HL-60 (cell line): ENCODE measurements around the gene ITGA4.

Source experiments
- DNase-seq, 2 experiments: peaks; one replicate each; pipeline ENCODE4 v3.0.0-alpha.2; 2010 to 2020; ENCODE audit warnings: low read depth in 1 of 2, low spot score in 1 of 2
- H3K27ac ChIP-seq: fragments of 250-450 bp; sonication (Bioruptor Pico); replicated peaks from 2 replicates; pipeline ENCODE4 v1.5.1; 2020; ENCODE audit warnings: mild to moderate bottlenecking, moderate library complexity
- H3K27me3 ChIP-seq: fragments of 250-450 bp; sonication (Bioruptor Pico); 2 replicates; pipeline ENCODE4 v1.5.1; 2021; ENCODE audit warnings: mild to moderate bottlenecking, moderate library complexity; ENCODE audit not compliant: insufficient read depth, poor library complexity, severe bottlenecking
- H3K4me3 ChIP-seq: replicated peaks from 2 replicates; pipeline ENCODE4 v1.5.1; 2011; ENCODE audit warnings: mild to moderate bottlenecking, control low read depth, low read length; ENCODE audit not compliant: insufficient read depth
- GABPA ChIP-seq: IDR thresholded peaks from 2 replicates; pipeline ENCODE4 v1.6.1; 2012; ENCODE audit warnings: low read depth
- POLR2AphosphoS5 ChIP-seq: IDR thresholded peaks from 2 replicates; pipeline ENCODE4 v1.6.1; 2012; ENCODE audit warnings: low read depth
- SPI1 ChIP-seq: IDR thresholded peaks from 2 replicates; pipeline ENCODE4 v1.6.1; 2012; ENCODE audit warnings: low read depth, mild to moderate bottlenecking, borderline replicate concordance
- TF ChIP-seq, protein P1 (sequence below): IDR thresholded peaks from one replicate; pipeline ENCODE4 v1.5.1; 2011; ENCODE audit warnings: low read length, control low read depth, inconsistent platforms; ENCODE audit not compliant: insufficient read depth
- TF ChIP-seq, protein P2 (sequence below): IDR thresholded peaks from 2 replicates; pipeline ENCODE4 v1.6.1; 2012; ENCODE audit warnings: low read depth; ENCODE audit not compliant: insufficient replicate concordance

ITGA4 gene

DNA sequence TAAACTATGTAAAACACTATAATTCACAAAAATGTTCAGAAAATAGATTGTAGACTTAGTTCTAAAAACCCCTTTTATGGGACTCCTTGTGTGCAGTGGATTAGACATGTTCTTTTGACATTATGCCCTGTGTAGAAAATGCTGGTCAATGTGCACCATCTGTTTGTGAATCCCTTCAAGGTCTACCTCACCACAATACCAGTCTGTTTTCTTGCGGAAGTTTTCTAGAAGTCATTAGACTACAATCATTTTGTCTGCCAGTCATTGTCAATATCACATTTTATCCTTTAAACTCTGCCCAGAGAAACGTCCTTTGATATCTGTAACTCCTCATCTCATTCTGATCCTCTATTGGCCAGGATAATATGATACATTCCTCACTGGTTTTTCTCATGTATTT is 7.8 kb downstream of the ITGA4 start:
- H3K27ac ChIP-seq, result 0 out of 2 replicates have a peak overlapping the region, but pooled peaks have one; percentile 12
- TF ChIP-seq, protein P1, sequence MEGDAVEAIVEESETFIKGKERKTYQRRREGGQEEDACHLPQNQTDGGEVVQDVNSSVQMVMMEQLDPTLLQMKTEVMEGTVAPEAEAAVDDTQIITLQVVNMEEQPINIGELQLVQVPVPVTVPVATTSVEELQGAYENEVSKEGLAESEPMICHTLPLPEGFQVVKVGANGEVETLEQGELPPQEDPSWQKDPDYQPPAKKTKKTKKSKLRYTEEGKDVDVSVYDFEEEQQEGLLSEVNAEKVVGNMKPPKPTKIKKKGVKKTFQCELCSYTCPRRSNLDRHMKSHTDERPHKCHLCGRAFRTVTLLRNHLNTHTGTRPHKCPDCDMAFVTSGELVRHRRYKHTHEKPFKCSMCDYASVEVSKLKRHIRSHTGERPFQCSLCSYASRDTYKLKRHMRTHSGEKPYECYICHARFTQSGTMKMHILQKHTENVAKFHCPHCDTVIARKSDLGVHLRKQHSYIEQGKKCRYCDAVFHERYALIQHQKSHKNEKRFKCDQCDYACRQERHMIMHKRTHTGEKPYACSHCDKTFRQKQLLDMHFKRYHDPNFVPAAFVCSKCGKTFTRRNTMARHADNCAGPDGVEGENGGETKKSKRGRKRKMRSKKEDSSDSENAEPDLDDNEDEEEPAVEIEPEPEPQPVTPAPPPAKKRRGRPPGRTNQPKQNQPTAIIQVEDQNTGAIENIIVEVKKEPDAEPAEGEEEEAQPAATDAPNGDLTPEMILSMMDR, result no peak
- TF ChIP-seq POLR2AphosphoS5, result peak; percentile 48; the same call in 1 of the 2 replicates
- TF ChIP-seq, protein P2, sequence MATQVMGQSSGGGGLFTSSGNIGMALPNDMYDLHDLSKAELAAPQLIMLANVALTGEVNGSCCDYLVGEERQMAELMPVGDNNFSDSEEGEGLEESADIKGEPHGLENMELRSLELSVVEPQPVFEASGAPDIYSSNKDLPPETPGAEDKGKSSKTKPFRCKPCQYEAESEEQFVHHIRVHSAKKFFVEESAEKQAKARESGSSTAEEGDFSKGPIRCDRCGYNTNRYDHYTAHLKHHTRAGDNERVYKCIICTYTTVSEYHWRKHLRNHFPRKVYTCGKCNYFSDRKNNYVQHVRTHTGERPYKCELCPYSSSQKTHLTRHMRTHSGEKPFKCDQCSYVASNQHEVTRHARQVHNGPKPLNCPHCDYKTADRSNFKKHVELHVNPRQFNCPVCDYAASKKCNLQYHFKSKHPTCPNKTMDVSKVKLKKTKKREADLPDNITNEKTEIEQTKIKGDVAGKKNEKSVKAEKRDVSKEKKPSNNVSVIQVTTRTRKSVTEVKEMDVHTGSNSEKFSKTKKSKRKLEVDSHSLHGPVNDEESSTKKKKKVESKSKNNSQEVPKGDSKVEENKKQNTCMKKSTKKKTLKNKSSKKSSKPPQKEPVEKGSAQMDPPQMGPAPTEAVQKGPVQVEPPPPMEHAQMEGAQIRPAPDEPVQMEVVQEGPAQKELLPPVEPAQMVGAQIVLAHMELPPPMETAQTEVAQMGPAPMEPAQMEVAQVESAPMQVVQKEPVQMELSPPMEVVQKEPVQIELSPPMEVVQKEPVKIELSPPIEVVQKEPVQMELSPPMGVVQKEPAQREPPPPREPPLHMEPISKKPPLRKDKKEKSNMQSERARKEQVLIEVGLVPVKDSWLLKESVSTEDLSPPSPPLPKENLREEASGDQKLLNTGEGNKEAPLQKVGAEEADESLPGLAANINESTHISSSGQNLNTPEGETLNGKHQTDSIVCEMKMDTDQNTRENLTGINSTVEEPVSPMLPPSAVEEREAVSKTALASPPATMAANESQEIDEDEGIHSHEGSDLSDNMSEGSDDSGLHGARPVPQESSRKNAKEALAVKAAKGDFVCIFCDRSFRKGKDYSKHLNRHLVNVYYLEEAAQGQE, result no peak
- H3K27me3 ChIP-seq, result no peaks in the 10 kb centered on the region
- no peak overlapping the region for H3K4me3 ChIP-seq
- no peak for DNase-seq

DNA sequence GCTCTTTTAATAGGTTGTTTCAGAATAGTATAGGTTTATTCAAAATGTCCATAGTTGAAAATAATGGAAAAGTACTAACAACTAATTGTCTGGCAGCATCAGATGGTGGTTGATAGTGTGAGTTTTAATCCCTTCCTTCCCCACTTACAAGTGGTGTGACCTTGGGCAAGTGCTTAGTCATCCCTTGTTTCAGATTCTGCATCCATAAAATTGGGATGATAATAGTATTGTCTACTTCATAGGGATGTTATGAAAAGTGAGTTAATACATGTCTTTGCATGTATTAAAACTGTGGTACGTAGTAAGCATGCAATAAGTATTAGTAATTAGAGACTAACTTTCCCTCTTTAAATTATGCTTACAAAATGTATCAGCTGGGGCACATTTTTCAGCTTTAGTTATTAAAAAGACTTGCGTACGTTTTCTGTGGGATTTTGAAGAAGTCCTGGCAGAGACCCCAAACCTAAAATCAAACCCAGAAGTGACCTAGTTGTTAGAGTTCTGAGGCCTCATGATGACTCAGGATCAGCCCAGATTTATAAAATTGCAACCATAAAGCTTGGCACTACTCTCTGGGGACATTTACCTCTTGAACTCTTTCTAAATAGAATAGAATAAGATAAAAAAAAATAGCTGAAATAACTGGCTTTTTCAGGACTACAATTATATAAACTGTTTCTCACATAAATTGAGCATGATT is 8.6 kb downstream of the ITGA4 start:
- DNase-seq, result no peak
- Histone ChIP-seq H3K4me3 (no peak overlapping the region), H3K27ac (no peak overlapping the region), H3K27me3 (no peaks in the 10 kb centered on the region)
- TF ChIP-seq, protein P1, result no peak
- no peak for TF ChIP-seq GABPA
- TF ChIP-seq, protein P2, result no peak
- TF ChIP-seq POLR2AphosphoS5, result no peak; the same call in 1 of the 2 replicates
- no peak for TF ChIP-seq SPI1

DNA sequence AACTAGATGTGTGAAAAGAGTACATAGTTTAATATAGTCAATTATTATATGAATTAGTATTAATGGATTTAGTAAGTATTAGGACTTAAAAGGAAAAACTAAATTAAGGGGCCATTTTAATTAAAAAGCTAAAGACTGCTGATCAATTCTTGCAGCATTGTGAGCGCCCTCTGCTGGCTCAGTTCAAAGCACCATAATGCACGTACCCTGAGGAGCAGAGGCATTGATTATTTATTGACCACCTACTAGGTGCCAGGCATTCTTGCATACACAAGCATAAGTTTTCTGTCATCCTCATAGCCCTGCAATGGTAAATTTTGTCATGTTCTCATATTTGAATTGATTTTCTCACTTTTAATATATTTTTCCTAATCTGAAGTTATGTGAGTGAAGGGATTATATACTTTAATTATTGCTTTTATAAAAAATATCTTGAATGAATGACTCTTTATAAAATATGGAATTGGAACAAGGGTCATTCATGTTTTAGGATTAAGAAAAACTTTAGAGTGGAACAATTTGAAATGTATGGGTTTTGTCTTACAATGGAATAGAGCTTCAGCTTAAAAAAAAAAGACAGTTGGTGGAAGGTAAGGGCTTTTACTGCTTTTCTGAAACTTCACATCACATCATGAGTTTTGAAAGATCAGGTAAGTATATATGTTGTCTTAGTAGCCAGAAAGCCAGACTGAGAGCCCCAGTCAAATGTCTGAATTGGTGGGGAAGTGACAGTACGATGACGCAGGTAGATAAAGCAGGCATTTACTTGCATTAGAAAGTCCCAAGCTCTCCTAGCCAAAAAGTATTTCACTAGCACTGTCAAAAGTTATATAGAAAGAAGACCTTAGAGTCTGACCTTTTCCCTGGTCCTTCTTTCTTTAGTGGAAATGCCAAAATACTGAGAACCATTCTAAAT is 9.7 kb downstream of the ITGA4 start:
- Histone ChIP-seq H3K27me3 (no peaks in the 10 kb centered on the region), H3K4me3 (no peak overlapping the region), H3K27ac (no peak overlapping the region)
- TF ChIP-seq, protein P1, result peak; percentile 63
- TF ChIP-seq, protein P2, result no peak
- TF ChIP-seq GABPA, result no peak
- peak in 1 of 2 experiments; percentile 60 for DNase-seq
